HG03378 (cell line): ENCODE data around the gene MAGEB16.

Experiments used
- ATAC-seq: cut with Tn5 transposase; IDR thresholded peaks from one replicate; pipeline ENCODE4 v1.9.1; 2021; ENCODE audit warnings: mild to moderate bottlenecking, moderate library complexity; ENCODE audit not compliant: unreplicated experiment

The MAGEB16 gene

DNA sequence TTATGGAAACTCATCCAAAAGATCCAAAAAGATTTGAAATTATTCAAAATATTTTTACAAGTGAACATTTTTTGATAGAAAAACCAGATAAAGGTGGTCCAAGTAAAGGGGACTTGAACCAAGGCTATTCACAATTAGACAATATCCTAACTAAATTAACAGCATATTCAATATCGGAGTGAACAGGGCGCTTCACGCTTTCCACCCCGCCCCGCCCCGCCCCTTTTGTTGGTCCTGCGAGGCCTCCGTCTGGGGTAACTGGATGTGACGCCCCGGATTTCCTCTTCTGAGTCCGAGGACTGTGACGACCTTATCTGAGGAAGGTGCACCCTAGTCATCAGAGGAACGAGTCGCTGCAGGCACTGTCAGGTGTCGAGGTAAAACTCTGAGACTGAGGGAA is at the start of gene MAGEB16:
MAGEB16 (plus strand) TSS at position 301 of the 400 bp plus-strand sequence. CDS start 3,855 bp downstream, outside the sequence.
- no peak for ATAC-seq

DNA sequence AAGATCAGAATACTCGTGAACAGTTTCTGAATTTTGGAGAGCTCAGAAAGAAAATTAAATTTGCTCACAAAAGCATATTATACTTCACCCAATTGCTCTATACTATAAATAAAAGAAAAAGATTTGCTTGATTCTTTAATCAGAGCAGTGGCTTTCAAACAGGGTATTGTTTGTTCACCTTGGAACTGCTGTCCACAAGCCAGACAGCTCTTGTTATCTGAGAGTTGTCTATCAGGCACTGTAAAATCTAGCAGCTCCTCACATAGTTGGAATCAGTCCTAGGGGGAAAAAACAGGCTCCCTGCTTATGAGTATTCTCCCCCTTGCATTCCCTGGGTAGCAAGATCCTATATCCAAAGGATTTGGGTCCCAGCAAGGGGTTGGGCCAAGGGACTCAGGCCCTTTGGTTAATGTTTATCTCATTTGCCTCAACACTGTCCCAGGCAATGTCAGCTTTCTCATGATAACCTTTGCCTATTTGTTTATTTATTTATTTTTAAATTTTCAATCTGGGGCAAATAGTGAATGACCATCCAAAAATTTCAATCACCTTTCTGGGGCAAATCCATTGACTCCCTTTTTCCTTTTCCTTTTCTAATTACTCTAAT is 24.1 kb upstream of the MAGEB16 start:
- no peak for ATAC-seq

DNA sequence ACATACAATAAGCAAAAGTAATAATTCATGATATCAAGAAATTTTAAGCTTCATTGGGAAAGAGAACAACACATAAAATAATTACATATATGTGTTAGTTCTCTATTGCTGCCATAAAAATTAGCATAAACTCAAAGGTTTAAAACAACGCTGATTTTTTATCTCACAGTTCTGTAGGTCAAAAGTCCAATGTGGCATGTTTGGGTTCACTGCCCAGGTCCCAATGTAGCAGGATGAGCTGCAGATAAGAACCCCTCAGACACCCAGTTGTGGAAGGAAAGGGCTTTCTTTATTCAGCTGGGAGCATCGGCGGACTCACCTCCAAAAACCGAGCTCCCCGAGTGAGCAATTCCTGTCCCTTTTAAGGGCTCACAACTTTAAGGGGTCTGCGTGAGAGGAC is 13.1 kb upstream of the MAGEB16 start:
- ATAC-seq = no peak

DNA sequence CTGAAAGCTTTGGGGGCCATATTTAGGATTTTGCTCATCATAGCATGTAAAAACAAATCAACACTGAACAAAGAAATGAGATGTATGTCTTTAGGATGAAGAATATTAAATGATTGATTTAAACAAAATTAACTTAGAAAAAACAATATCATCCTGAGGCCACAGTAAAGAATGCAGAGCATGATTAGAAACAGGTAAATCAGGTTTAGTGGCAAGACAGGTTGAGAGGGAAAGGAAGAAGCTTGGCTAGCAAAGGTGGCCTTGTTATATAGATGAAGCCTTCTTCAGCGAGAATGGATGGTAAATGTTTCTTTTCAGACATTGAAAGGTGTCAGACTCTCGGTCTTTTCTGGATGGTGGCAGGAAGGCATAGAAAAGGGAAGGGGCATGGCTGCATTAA is 11.9 kb upstream of the MAGEB16 start:
- ATAC-seq = no peak

DNA sequence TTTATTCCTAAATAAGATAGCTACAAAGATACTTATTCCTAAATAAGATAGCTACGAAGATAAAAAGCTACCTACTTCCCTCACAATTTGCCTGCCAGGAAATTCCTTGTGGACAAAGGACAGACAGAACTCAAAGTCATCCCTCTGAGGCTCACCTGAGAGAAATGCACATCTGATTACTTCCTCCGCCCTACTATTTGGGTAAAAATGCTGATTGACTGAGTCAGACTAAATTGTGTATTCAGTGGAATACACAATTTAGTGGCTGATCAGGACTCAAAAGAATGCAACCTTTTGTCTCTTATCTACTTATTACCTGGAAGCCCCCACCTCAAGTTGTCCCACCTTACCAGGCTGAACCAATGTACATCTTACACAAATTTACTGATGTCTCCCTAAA is 10.3 kb upstream of the MAGEB16 start:
- ATAC-seq = no peak

DNA sequence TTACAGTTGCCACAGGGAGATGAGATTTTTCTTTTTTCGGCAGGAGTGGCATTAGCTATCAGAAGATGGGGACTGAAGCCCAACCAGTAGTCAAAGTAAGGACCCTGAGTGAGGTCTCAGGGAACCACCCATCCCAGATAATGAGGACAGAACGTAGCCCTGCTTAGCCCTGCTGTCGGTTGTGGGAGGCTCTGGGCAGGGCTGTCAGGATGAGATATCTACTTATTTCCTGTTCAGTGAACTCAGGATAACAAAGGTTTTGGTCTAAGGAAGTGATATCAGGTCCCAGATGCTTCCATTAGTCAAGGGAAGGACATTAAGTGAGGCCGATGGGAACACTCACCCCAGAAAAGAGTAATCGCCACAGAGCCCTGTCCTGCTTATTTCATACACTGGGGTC is 2.3 kb downstream of the MAGEB16 start:
- ATAC-seq = no peak

DNA sequence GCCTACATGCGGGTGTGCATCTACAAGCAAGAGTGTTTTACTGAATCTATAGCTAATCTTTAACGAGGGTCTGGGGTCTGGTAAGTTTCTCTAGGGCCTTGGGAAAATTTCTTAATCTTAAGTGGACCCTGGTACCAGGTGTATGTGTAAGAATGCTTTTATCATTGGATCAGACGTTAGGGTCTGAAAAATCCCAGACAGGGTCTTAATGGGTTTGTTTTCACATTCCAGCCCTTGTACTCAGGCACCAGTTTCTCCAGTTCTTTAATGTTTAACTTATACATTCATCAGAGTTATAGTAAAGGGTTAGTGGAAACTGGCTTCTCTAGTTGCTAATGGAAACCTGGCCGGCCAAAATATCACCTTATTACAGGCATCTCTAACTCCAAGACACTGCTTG is 11.6 kb downstream of the MAGEB16 start:
- no peak for ATAC-seq

DNA sequence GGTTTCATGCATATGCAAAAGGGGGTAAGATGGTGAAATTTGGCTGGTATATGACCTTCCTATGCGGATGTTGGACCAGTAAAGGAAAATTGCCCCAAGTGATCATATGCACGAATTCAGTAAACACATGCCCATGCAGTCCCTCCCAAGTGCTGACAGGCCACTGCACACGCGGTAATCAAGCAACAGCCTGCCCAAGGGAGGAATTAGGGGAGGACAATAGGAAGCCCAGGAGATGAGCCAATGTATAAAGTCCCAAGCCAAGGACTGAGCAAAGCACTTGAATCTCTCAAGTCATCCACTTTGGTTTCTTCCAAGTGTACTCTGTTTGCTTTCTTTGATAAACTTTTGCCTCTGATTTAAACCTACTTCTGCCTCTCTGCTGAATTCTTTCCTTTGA is 21.1 kb downstream of the MAGEB16 start:
- ATAC-seq = no peak

DNA sequence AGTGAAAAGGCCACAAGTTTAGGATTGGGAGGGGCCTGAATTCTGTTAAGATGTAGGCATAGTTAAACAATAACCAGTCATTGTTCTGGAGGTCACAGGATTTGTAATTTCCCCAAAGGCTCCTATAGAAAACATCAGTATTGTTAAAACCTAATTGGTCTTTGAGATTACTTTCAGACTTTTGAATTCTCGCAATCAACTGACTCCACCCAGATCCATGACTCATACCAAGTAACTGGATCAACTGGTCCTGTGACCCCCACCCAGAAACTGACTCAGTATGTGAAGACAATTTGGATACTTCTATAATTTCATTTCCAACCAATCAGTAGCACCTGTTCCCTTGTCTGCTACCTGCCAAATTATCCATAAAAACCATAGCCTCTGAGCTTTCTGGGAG is 28.4 kb downstream of the MAGEB16 start:
- no peak for ATAC-seq

DNA sequence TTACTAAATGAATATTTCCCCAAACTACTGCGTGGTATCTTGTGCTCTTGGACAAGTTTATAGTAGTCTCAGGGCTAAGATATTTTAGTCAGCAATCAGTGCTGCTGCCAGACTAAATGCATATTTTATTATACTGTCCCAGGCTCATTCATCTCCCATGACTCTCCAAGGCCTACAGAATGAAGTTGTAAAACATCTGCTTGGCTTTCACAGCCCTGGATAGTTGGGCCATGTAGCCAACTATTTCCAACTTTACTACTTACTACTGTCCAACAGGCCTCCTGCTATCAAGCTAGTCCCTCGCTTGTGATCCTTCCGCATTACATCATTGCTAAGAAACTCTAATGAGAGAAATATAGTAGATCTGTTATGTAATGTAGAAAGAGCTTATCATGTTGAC is 31.4 kb downstream of the MAGEB16 start:
- ATAC-seq = no peak

DNA sequence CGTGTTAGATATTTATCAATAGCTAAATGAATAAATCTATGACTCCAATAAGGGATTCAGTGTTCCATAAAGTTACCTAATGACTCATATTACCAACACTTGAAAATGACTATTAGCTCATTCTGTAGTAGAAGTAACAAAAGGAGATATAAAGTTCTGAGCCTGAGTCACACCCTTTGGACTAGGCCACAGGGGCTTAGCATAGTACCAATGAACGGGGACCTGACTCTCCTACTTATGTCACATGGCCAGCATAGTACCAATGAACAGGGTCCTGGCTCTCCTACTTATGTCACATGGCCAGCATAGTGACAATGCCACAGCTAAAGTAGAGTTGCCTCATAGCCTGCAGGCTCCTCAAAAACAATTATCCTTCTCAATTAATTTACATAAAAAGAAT is 43.7 kb downstream of the MAGEB16 start:
- ATAC-seq = no peak

DNA sequence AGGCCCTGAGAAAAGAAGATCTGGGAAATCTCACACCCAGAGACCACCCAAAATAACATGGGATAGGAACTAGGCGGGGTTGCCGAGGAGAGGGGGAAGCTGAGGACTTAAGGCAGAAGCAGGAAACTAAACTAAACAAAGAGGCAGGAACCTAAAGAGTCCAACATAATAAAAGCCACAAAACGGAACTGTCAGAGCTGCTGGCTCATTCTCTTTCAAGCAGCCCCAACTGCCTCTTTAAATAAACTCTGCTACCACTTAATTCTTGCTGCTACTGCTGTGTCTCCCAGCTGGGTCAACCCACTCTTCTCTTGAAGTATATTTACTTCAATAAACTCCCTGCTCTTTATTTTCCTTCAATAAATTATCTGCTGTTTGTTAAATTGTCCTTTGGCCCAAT is 44.5 kb downstream of the MAGEB16 start:
- ATAC-seq = no peak

DNA sequence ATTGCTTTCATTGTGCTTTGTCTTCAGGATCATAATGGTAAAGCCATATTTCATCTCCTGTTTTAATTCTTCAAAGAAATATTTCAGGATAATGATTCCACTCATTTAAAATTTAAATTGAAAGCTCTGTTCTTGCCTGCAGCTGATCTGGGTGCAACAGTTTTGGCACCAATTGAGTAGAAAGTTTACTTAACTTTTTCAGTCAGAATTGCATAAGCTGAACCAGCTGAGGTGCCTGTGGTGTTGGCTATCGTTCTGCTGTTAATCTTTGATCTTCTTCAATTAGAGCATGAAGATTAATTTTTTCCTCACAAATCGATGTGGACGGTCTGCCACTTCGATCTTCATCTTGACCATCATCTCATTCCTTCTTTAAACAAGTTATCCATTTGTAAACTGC is 49.6 kb downstream of the MAGEB16 start:
- no peak for ATAC-seq
